NCI-H524 (cell line): ENCODE results near the gene IGLL5.
A peak's percentile ranks its signal among the peaks of the same experiment; 100 is the strongest.

ENCODE experiments used
- DNase-seq, 2 experiments: peaks; one replicate each; lab custom pipeline; 2025; lab: John Stamatoyannopoulos, UW

IGLL5 gene

GRCh38 chr22:22938672-22939587 lies 51.3 kb downstream of the IGLL5 start:
- DNase-seq, result no peak

DNA sequence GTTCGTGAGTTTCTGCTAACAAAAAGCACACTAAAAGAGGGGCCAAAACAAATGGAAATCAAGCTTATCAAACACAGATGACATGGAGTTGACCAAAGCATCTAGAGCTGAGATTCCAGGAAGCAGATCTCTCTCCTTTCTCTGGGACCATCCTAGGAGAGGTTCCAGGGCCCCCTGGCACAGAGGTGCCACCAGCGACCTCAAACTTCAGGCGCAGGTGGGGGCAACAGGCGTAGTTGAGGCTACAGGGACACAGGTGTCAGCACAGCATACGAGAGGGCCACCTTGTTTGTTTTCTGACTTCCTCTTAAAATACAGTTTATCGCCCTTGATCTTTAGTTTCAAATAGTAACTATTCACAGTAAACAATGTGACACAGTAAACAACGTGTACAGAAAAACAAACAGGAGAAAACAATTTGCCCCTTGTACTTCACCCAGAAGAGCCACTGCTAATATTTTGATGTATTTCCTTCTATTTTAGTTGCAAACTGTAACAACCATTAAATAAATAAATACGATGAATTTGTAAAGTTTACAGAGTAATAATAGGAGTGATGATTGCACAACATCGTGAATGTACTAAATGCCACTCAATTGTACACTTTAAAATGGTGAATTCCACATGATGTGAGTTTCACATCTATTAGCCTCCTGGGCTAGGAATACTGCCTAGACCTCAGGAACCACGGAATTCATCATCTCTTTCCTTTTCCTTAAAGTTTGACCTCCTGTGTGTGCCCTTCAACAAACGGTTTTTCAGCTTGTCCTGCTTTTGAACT lies 52.2 kb downstream of the IGLL5 start:
- DNase-seq, result no peak

DNA sequence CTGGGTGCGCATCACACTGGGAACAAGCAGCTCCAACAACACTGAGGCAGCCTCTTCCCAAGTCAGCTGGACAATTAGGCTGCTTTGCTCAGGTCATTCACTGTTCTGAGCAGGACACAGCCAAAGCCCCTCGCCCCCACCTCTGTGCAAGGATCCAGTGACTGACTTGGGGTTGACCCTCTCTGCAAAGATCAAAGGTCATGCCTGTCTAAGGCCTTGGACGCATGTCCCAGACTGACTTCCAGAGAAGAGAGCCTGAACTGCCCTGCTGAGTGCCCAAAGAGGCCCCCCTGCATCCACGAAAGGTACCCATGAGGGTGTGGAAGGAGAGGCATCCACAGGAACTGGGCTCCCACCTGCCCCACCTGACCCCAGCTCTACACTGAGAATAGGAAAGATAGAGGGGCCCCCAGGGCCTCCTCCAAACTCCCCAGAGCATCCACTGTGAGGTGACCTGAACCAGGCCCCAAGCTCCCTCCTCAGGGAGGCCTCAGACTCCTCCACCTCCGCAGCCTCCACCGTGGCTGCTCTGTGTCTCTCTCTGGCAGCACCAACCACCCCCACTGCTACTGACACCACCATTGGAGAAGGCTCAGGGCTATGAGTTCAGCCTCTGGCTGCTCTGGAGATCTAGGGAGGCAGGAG lies 53.5 kb downstream of the IGLL5 start:
- no peak for DNase-seq

DNA sequence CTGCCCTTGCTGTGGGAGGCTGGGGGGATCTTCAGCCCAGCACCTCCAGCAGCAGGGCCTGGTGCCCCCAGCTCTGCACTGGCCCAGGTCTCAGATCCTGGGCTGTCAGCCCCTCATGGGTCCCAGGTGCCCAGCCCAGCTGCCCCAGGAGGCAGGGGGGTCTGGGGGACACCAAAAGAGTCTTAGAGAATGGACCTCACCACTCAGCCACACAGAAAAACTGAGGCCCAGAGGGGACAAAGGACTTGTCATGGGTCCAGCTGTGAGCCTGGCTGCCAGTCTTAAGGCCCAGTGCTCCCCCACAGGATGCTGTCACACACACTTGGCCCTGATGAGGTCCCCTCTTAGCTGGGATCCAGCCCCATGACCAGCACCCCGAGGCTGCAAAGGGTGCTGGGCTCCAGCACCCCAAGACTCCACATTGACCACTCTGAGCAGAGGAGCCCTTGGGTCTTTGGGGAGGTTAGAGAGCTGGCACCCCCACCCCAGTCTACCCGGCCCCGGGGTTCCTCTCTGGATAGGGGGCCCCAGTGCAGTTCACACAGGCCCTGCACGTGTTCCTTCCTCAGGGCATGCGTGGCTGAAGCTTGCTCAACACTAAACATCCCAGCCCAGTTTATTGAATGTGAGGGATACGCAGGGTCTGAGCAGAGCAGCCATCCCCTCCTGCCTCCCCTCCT lies 54.4 kb downstream of the IGLL5 start:
- DNase-seq, result no peak

DNA sequence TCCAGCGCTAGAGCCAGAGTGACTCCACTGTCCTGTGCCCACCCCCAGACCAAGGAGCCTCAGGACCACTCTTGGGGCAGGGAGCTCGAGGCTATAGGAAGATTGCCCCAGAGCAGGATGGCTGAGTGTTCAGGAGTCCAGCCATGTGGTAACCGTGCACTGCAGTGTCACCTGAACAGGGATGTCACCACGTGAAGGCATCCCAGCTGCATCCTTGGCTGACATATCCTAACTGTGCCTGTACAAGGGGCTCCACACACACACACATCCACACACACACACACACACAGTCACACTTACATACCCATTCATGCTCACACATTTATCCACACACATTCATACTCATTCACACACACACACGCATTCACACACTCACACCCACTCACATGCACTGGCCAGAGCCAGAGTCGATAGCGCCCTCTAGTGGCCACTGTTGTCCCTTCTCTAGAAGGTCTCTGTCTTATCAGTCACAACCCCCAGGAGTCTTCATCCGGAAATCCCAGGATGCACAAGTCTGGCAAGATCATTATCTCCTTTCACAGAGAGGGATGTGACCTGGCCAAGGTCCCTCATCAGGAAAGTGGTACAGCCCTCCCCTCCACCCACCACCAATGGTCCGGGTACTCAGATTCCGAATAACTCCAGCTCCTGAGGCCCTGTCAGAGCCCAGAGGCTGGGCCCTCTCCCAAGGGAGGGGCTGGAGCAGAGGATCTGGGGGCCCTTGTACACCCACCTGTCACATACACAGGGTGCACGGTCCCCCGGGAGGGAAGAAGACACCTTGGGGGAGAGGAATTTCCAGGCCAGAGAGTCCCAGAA lies 55.1 kb downstream of the IGLL5 start:
- peak; percentile 31 to 78 for DNase-seq

- no peak for DNase-seq
These were observed 56.1 kb downstream of the IGLL5 start for GRCh38 chr22:22943521-22944267.

- no peak for DNase-seq
These were observed 56.8 kb downstream of the IGLL5 start for GRCh38 chr22:22944268-22944985.

DNA sequence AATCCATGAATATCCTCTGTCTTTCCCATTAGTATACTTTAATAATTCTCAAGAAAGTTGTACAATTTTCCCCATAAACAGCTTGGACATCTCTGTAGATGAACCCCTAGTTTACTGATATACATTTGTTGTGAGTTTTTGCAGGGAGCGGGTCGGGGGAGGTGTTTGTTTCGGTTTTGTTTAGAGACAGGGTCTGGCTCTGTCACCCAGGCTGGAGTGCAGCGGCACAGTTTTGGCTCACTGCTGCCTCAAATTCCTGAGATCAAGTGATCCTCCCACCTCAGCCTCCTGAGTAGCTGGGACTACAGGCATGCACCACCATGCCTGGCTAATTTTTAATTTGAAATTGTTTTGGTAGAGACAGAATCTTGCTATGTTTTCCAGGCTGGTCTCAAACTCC lies 57.6 kb downstream of the IGLL5 start:
- no peak for DNase-seq
